ENCODE measurements around the gene REG3A. TPM values are rescaled to one million over a fixed set of nuclear protein-coding genes. Genes with fewer than 3 reads are reported as not detected.

Gene REG3A
- total RNA-seq, 4 donors from 2014 or later: not detected

GRCh38 chr2:79124907-79125720 lies 34.4 kb downstream of the REG3A start:
- TF ChIP-seq CTCF (IDR thresholded peaks at IDR 0.05; ENCODE audit: low read depth): no peak

GRCh38 chr2:79122676-79123075 lies 36.9 kb downstream of the REG3A start:
- TF ChIP-seq CTCF (IDR thresholded peaks at IDR 0.05; ENCODE audit: low read depth): no peak

- TF ChIP-seq CTCF (IDR thresholded peaks at IDR 0.05; ENCODE audit: low read depth): no peak
Measured at GRCh38 chr2:79120194-79120713, 39.3 kb downstream of the REG3A start, which contains the start of gene REG1A. TSS of gene REG1A (plus strand) at chr2:79120488. CDS start at chr2:79120862, 374 bp downstream.

- TF ChIP-seq CTCF (IDR thresholded peaks at IDR 0.05; ENCODE audit: low read depth): no peak
Measured at GRCh38 chr2:79116997-79117928, 42.3 kb downstream of the REG3A start.

GRCh38 chr2:79114797-79115494 lies 44.6 kb downstream of the REG3A start:
- no peak for TF ChIP-seq CTCF (IDR thresholded peaks at IDR 0.05; ENCODE audit: low read depth)

- no peak for TF ChIP-seq CTCF (IDR thresholded peaks at IDR 0.05; ENCODE audit: low read depth)
Measured at GRCh38 chr2:79112269-79112668, 47.3 kb downstream of the REG3A start.

Other genes starting within 250 kb of the REG3A start
- gene REG3G, start 134.1 kb downstream of the REG3A start, total RNA-seq: not detected
- not detected for gene REG1B, start 71.8 kb downstream of the REG3A start, total RNA-seq
- not detected for gene REG1A, start 39.3 kb downstream of the REG3A start, total RNA-seq